ENCODE data around the gene BTNL9.

GRCh38 chr5:181053488-181054121 is 13.5 kb downstream of the BTNL9 start:
- TF ChIP-seq, protein P1, sequence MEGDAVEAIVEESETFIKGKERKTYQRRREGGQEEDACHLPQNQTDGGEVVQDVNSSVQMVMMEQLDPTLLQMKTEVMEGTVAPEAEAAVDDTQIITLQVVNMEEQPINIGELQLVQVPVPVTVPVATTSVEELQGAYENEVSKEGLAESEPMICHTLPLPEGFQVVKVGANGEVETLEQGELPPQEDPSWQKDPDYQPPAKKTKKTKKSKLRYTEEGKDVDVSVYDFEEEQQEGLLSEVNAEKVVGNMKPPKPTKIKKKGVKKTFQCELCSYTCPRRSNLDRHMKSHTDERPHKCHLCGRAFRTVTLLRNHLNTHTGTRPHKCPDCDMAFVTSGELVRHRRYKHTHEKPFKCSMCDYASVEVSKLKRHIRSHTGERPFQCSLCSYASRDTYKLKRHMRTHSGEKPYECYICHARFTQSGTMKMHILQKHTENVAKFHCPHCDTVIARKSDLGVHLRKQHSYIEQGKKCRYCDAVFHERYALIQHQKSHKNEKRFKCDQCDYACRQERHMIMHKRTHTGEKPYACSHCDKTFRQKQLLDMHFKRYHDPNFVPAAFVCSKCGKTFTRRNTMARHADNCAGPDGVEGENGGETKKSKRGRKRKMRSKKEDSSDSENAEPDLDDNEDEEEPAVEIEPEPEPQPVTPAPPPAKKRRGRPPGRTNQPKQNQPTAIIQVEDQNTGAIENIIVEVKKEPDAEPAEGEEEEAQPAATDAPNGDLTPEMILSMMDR (IDR thresholded peaks at IDR 0.05; ENCODE audit: poor library complexity) = no peak
- TF ChIP-seq EZH2 (IDR thresholded peaks at IDR 0.05; ENCODE audit: borderline replicate concordance) (peak; percentile 86), EZH2phosphoT487 (IDR thresholded peaks at IDR 0.05; ENCODE audit: low read depth, severe bottlenecking, unreplicated experiment) (peak; percentile 31)

Data from hepatocyte (in vitro differentiated cells).